KOPT-K1 (cell line): Measurements from ENCODE around the gene LRCH3.

Source experiments
- H3K27ac ChIP-seq: fragments of 200-600 bp; sonication (generic); 2 replicates; pipeline ENCODE4 v1.5.1; 2016; ENCODE audit warnings: antibody characterized with exemption, mild to moderate bottlenecking, low read depth, low read length; ENCODE audit not compliant: poor library complexity, severe bottlenecking
- H3K36me3 ChIP-seq: fragments of 200-600 bp; sonication (generic); 2 replicates; pipeline ENCODE4 v1.5.1; 2017; ENCODE audit warnings: antibody characterized with exemption, mild to moderate bottlenecking, low read length, moderate library complexity; ENCODE audit not compliant: insufficient read depth
- H3K9me3 ChIP-seq: fragments of 200-600 bp; sonication (generic); 2 replicates; pipeline ENCODE4 v1.5.1; 2017; ENCODE audit warnings: antibody characterized with exemption, low read length, mild to moderate bottlenecking; ENCODE audit not compliant: insufficient read depth, poor library complexity, severe bottlenecking

Gene LRCH3

GRCh38 chr3:197804511-197804910 lies 13.5 kb downstream of the LRCH3 start:
- no peaks in the 10 kb centered on the region for H3K9me3 ChIP-seq
- H3K36me3 ChIP-seq, result no peaks in the 10 kb centered on the region
- no peak overlapping the region for H3K27ac ChIP-seq

GRCh38 chr3:197807969-197808587 lies 17.0 kb downstream of the LRCH3 start:
- no peaks in the 10 kb centered on the region for H3K36me3 ChIP-seq
- no peak overlapping the region for H3K27ac ChIP-seq

GRCh38 chr3:197809356-197810020 lies 18.4 kb downstream of the LRCH3 start:
- H3K27ac ChIP-seq, result no peak overlapping the region
- no peaks in the 10 kb centered on the region for H3K36me3 ChIP-seq
- H3K9me3 ChIP-seq, result no peaks in the 10 kb centered on the region

More at GRCh38 chr3:197807969-197808587, 17.0 kb downstream of the LRCH3 start:
- H3K9me3 ChIP-seq, result no peaks in the 10 kb centered on the region

GRCh38 chr3:197810901-197811300 lies 19.8 kb downstream of the LRCH3 start:
- Histone ChIP-seq H3K27ac (no peak overlapping the region), H3K9me3 (no peaks in the 10 kb centered on the region), H3K36me3 (no peaks in the 10 kb centered on the region)

GRCh38 chr3:197811343-197811742 lies 20.3 kb downstream of the LRCH3 start:
- no peak overlapping the region for H3K27ac ChIP-seq
- no peaks in the 10 kb centered on the region for H3K36me3 ChIP-seq
- H3K9me3 ChIP-seq, result no peaks in the 10 kb centered on the region

- Histone ChIP-seq H3K27ac (no peak overlapping the region), H3K36me3 (no peaks in the 10 kb centered on the region), H3K9me3 (no peaks in the 10 kb centered on the region)
Observed at GRCh38 chr3:197814372-197814771, 23.3 kb downstream of the LRCH3 start.

GRCh38 chr3:197820550-197821335 lies 29.7 kb downstream of the LRCH3 start:
- Histone ChIP-seq H3K9me3 (no peaks in the 10 kb centered on the region), H3K27ac (no peak overlapping the region), H3K36me3 (peaks cover 28% of the 10 kb centered on the region)

GRCh38 chr3:197829397-197830045 lies 38.5 kb downstream of the LRCH3 start:
- H3K9me3 ChIP-seq, result no peaks in the 10 kb centered on the region
- H3K27ac ChIP-seq, result no peak overlapping the region
- H3K36me3 ChIP-seq, result peaks cover 70% of the 10 kb centered on the region

GRCh38 chr3:197830308-197830966 lies 39.4 kb downstream of the LRCH3 start:
- no peaks in the 10 kb centered on the region for H3K9me3 ChIP-seq
- no peak overlapping the region for H3K27ac ChIP-seq
- H3K36me3 ChIP-seq, result peaks cover 78% of the 10 kb centered on the region

GRCh38 chr3:197830967-197831313 lies 39.9 kb downstream of the LRCH3 start:
- peaks cover 83% of the 10 kb centered on the region for H3K36me3 ChIP-seq
- H3K9me3 ChIP-seq, result no peaks in the 10 kb centered on the region

GRCh38 chr3:197833930-197834715 lies 43.1 kb downstream of the LRCH3 start:
- H3K27ac ChIP-seq, result no peak overlapping the region
- no peaks in the 10 kb centered on the region for H3K9me3 ChIP-seq
- H3K36me3 ChIP-seq, result peaks cover 66% of the 10 kb centered on the region

More at GRCh38 chr3:197830967-197831313, 39.9 kb downstream of the LRCH3 start:
- no peak overlapping the region for H3K27ac ChIP-seq

GRCh38 chr3:197835509-197835908 lies 44.5 kb downstream of the LRCH3 start:
- H3K27ac ChIP-seq, result no peak overlapping the region
- H3K36me3 ChIP-seq, result peaks cover 67% of the 10 kb centered on the region
- H3K9me3 ChIP-seq, result no peaks in the 10 kb centered on the region

GRCh38 chr3:197836244-197836643 lies 45.2 kb downstream of the LRCH3 start:
- Histone ChIP-seq H3K9me3 (no peaks in the 10 kb centered on the region), H3K27ac (no peak overlapping the region), H3K36me3 (peaks cover 68% of the 10 kb centered on the region)

GRCh38 chr3:197837282-197837681 lies 46.2 kb downstream of the LRCH3 start:
- no peak overlapping the region for H3K27ac ChIP-seq
- H3K36me3 ChIP-seq, result peaks cover 71% of the 10 kb centered on the region
- no peaks in the 10 kb centered on the region for H3K9me3 ChIP-seq
